ENCODE results near the gene RENBP.

DNA sequence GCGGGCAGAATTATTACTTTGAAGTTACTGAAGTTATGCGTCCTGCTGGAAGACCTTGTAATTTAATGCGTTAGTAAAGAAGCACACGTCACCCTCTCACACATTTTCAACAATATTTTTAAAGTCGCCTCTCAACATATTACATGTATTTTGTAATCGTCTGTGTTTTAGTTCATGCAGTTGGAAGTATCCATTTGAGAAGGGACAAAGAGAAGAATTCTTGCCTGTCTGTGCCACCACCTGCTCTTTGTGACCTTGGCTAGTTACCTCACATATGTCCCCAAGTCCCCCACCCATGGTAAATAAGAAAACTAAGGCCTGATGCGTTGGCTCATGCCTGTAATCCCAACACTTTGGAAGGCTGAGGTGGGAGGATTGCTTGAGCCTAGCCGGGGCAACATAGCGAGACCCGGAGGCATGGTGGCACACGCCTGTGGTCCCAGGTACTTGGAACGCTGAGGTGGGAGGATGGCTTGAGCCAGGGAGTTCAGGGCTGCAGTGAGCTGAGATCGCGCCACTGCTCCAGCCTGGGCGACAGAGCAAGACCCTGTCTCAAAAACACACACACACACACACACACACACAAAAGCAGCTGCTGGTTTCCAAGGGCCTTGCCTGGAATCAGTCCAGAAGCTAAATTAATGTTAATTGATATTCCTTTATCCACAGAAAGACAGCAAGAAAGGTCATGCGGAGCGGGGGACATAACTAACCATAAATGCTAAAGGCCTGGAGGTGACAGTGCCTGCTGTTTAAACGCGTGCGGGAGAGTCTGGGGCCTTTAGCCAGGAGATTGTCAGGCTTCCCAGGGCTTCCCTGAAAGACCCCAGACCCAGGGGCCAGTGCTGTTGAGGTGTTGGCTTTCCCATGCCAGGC lies 28.9 kb upstream of the RENBP start:
- TF ChIP-seq, protein P1, sequence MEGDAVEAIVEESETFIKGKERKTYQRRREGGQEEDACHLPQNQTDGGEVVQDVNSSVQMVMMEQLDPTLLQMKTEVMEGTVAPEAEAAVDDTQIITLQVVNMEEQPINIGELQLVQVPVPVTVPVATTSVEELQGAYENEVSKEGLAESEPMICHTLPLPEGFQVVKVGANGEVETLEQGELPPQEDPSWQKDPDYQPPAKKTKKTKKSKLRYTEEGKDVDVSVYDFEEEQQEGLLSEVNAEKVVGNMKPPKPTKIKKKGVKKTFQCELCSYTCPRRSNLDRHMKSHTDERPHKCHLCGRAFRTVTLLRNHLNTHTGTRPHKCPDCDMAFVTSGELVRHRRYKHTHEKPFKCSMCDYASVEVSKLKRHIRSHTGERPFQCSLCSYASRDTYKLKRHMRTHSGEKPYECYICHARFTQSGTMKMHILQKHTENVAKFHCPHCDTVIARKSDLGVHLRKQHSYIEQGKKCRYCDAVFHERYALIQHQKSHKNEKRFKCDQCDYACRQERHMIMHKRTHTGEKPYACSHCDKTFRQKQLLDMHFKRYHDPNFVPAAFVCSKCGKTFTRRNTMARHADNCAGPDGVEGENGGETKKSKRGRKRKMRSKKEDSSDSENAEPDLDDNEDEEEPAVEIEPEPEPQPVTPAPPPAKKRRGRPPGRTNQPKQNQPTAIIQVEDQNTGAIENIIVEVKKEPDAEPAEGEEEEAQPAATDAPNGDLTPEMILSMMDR (IDR thresholded peaks at IDR 0.05): no peak
- TF ChIP-seq POLR2AphosphoS5 (IDR thresholded peaks at IDR 0.05) (no peak), POLR2A (IDR thresholded peaks at IDR 0.05) (no peak)
